HEK293 (cell line): ENCODE measurements around the gene PKNOX1.
A peak's percentile ranks its signal among the peaks of the same experiment; 100 is the strongest.

Experiments used
- CTCF ChIA-PET: fragments of 350-600 bp; formaldehyde crosslinking; extraction: SDS; loops from one replicate; lab custom pipeline; 2021; ENCODE audit warnings: antibody characterized with exemption; lab: Yijun Ruan, JAX
- POLR2A ChIA-PET: fragments of 300-600 bp; formaldehyde crosslinking; extraction: SDS; loops from one replicate; lab custom pipeline; 2020; ENCODE audit warnings: antibody characterized with exemption, inconsistent platforms; lab: Yijun Ruan, JAX
- H3K27ac ChIP-seq: fragments of 200-500 bp; sonication (Bioruptor generic); 2 replicates; pipeline ENCODE4 v1.5.1; 2014; ENCODE audit warnings: low read depth, low read length, control low read depth, inconsistent platforms; ENCODE audit errors: extremely low read depth
- H3K36me3 ChIP-seq, 2 experiments: fragments of 200-500 bp in 1 of 2; sonication (Bioruptor generic) in 1 of 2; 1 replicate in 1 of 2; 2 replicates in 1 of 2; pipeline ENCODE4 v1.5.1; 2014 to 2017; ENCODE audit warnings: inconsistent platforms in 2 of 2, low read length in 2 of 2; ENCODE audit not compliant: control insufficient read depth in 2 of 2, insufficient read depth in 1 of 2
- H3K4me1 ChIP-seq: fragments of 200-500 bp; sonication (Bioruptor generic); 2 replicates; pipeline ENCODE4 v1.5.1; 2014; ENCODE audit warnings: mild to moderate bottlenecking, low read length, inconsistent platforms; ENCODE audit not compliant: control insufficient read depth, insufficient read depth
- H3K4me3 ChIP-seq: 2 replicates; pipeline ENCODE4 v1.5.1; 2011; ENCODE audit warnings: low read depth, mild to moderate bottlenecking, control low read depth, low read length, moderate library complexity
- H3K9me3 ChIP-seq: fragments of 200-500 bp; sonication (Bioruptor generic); 2 replicates; pipeline ENCODE4 v1.5.1; 2014; ENCODE audit warnings: low read depth, low read length, inconsistent platforms; ENCODE audit not compliant: control insufficient read depth, insufficient read depth
- ELK4 ChIP-seq: IDR thresholded peaks from 2 replicates; pipeline ENCODE4 v1.6.1; 2011; ENCODE audit warnings: mild to moderate bottlenecking, low read depth, low read length, borderline replicate concordance
- KLF8 ChIP-seq: fragments of 450-650 bp; formaldehyde crosslinking; IDR thresholded peaks from 2 replicates; pipeline ENCODE4 v1.5.1; 2016; ENCODE audit warnings: missing biosample characterization, missing genetic modification characterization
- RBAK ChIP-seq: fragments of 450-650 bp; formaldehyde crosslinking; IDR thresholded peaks from 2 replicates; pipeline ENCODE4 v1.5.1; 2016; ENCODE audit warnings: missing biosample characterization, missing genetic modification characterization
- SP2 ChIP-seq: fragments of 450-650 bp; formaldehyde crosslinking; IDR thresholded peaks from 2 replicates; pipeline ENCODE4 v1.5.1; 2016; ENCODE audit warnings: missing biosample characterization, missing genetic modification characterization
- WT1 ChIP-seq: fragments of 450-650 bp; formaldehyde crosslinking; IDR thresholded peaks from 2 replicates; pipeline ENCODE4 v1.5.1; 2016; ENCODE audit warnings: missing biosample characterization, missing genetic modification characterization
- ZBTB1 ChIP-seq: fragments of 450-650 bp; formaldehyde crosslinking; IDR thresholded peaks from 2 replicates; pipeline ENCODE4 v1.5.1; 2016; ENCODE audit warnings: missing biosample characterization, missing genetic modification characterization
- ZBTB21 ChIP-seq: fragments of 450-650 bp; formaldehyde crosslinking; IDR thresholded peaks from 2 replicates; pipeline ENCODE4 v1.5.1; 2017; ENCODE audit warnings: missing biosample characterization, missing genetic modification characterization
- ZNF239 ChIP-seq: fragments of 450-650 bp; formaldehyde crosslinking; IDR thresholded peaks from 2 replicates; pipeline ENCODE4 v1.5.1; 2016; ENCODE audit warnings: missing biosample characterization, missing genetic modification characterization
- ZNF394 ChIP-seq: fragments of 450-650 bp; formaldehyde crosslinking; IDR thresholded peaks from 2 replicates; pipeline ENCODE4 v1.5.1; 2016; ENCODE audit warnings: missing biosample characterization, missing genetic modification characterization, mild to moderate bottlenecking, moderate library complexity, borderline replicate concordance
- ZNF530 ChIP-seq: fragments of 450-650 bp; formaldehyde crosslinking; IDR thresholded peaks from 2 replicates; pipeline ENCODE4 v1.5.1; 2016; ENCODE audit warnings: low read depth, missing biosample characterization, missing genetic modification characterization
- ZNF571 ChIP-seq: fragments of 450-650 bp; formaldehyde crosslinking; IDR thresholded peaks from 2 replicates; pipeline ENCODE4 v1.5.0; 2017; ENCODE audit warnings: missing biosample characterization, missing genetic modification characterization
- ZNF629 ChIP-seq: fragments of 450-650 bp; formaldehyde crosslinking; IDR thresholded peaks from 2 replicates; pipeline ENCODE4 v1.5.1; 2017; ENCODE audit warnings: missing biosample characterization, missing genetic modification characterization
- ZXDB ChIP-seq: fragments of 450-650 bp; formaldehyde crosslinking; IDR thresholded peaks from 2 replicates; pipeline ENCODE4 v1.5.1; 2016; ENCODE audit warnings: missing biosample characterization, missing genetic modification characterization
- TF ChIP-seq, protein P1 (sequence below): fragments of 450-650 bp; formaldehyde crosslinking; IDR thresholded peaks from 2 replicates; pipeline ENCODE4 v1.5.1; 2016; ENCODE audit warnings: missing biosample characterization, missing genetic modification characterization
- TF ChIP-seq, protein P2 (sequence below): fragments of 450-650 bp; formaldehyde crosslinking; IDR thresholded peaks from 2 replicates; pipeline ENCODE4 v1.5.1; 2016; ENCODE audit warnings: missing biosample characterization, missing genetic modification characterization

PKNOX1 gene

DNA sequence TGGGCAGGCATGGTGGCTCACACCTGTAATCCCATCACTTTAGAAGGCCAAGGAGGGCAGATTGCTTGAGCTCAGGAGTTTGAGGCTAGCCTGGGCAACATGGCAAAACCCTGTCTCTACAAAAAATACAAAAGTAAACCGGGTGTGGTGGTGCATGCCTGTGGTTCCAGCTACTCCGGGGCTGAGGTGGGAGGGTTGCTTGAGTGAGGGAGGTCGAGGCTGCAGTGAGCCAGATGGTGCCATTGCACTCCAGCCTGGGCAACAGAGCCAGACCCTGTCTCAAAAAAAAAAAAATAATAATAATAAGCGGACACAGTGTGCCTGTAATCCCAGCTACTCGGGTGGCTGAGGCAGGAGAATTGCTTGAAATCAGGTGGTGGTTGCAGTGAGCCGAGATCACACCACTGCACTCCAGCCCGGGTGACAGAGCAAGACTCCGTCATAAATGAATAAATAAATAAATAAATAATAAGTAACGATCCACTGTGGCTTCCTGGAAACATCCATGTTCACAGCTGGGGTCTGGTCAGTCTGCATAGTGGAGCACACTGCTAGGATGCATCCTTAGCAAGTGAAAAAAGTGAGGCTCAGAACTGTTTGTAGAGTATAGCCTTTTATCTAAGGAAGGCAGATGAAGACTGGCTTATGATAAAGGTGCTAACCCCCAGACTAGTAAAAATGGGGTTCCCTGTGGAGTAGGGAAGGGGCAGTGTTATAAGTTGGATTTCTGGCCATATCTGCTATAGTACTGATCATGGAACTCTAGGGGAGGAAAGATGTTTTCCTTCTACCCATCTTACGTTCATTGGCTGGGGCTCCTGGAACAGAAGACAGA, 15.7 kb downstream of the PKNOX1 start:
- CTCF ChIA-PET: interaction anchor here (0.6 kb wide), 1 partner anchor 364 kb away, joined by 4 read pairs; no protein-coding TSS in a partner anchor
- Histone ChIP-seq H3K4me1 (no peaks in the 10 kb centered on the region), H3K9me3 (no peaks in the 10 kb centered on the region), H3K36me3 (no peaks in the 10 kb centered on the region; a peak in 1 of 3 replicates), H3K27ac (no peak overlapping the region), H3K4me3 (no peak overlapping the region)
- POLR2A ChIA-PET: interaction anchor here (2.0 kb wide), 1 partner anchor 13 kb away, joined by 4 read pairs; no protein-coding TSS in a partner anchor
- TF ChIP-seq ZXDB (tag by site-specific recombination) (0 out of 2 replicates have a peak, but pooled peaks have one; percentile 36), ZNF394 (tag by site-specific recombination) (peak; percentile 54; the same call in 1 of the 2 replicates), ZNF239 (tag by site-specific recombination) (no peak)

GRCh38 chr21:42991992-42992740, 17.8 kb downstream of the PKNOX1 start:
- no peak for TF ChIP-seq SP2 (tag by site-specific recombination)
- TF ChIP-seq ELK4: no peak
- TF ChIP-seq ZBTB21 (tag by site-specific recombination): no peak
- TF ChIP-seq, protein P1, sequence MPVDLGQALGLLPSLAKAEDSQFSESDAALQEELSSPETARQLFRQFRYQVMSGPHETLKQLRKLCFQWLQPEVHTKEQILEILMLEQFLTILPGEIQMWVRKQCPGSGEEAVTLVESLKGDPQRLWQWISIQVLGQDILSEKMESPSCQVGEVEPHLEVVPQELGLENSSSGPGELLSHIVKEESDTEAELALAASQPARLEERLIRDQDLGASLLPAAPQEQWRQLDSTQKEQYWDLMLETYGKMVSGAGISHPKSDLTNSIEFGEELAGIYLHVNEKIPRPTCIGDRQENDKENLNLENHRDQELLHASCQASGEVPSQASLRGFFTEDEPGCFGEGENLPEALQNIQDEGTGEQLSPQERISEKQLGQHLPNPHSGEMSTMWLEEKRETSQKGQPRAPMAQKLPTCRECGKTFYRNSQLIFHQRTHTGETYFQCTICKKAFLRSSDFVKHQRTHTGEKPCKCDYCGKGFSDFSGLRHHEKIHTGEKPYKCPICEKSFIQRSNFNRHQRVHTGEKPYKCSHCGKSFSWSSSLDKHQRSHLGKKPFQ (tag by site-specific recombination): peak; percentile 63; the same call in 1 of the 2 replicates
- TF ChIP-seq KLF8: no peak
- TF ChIP-seq, protein P2, sequence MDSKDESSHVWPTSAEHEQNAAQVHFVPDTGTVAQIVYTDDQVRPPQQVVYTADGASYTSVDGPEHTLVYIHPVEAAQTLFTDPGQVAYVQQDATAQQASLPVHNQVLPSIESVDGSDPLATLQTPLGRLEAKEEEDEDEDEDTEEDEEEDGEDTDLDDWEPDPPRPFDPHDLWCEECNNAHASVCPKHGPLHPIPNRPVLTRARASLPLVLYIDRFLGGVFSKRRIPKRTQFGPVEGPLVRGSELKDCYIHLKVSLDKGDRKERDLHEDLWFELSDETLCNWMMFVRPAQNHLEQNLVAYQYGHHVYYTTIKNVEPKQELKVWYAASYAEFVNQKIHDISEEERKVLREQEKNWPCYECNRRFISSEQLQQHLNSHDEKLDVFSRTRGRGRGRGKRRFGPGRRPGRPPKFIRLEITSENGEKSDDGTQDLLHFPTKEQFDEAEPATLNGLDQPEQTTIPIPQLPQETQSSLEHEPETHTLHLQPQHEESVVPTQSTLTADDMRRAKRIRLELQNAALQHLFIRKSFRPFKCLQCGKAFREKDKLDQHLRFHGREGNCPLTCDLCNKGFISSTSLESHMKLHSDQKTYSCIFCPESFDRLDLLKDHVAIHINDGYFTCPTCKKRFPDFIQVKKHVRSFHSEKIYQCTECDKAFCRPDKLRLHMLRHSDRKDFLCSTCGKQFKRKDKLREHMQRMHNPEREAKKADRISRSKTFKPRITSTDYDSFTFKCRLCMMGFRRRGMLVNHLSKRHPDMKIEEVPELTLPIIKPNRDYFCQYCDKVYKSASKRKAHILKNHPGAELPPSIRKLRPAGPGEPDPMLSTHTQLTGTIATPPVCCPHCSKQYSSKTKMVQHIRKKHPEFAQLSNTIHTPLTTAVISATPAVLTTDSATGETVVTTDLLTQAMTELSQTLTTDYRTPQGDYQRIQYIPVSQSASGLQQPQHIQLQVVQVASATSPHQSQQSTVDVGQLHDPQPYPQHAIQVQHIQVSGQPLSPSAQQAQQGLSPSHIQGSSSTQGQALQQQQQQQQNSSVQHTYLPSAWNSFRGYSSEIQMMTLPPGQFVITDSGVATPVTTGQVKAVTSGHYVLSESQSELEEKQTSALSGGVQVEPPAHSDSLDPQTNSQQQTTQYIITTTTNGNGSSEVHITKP: peak; percentile 60
- TF ChIP-seq ZNF571 (tag by site-specific recombination): no peak
- no peak for TF ChIP-seq WT1
- no peak for TF ChIP-seq RBAK (tag by site-specific recombination)
- TF ChIP-seq ZNF629 (tag by site-specific recombination): peak; percentile 18; the same call in 1 of the 2 replicates
- no peak for TF ChIP-seq ZNF394 (tag by site-specific recombination)
- no peak for TF ChIP-seq ZBTB1 (tag by site-specific recombination)
- no peak for TF ChIP-seq ZNF530 (tag by site-specific recombination)
- Histone ChIP-seq H3K9me3 (no peaks in the 10 kb centered on the region), H3K36me3 (no peaks in the 10 kb centered on the region; a peak in 1 of 3 replicates), H3K4me3 (no peak overlapping the region), H3K27ac (no peak overlapping the region), H3K4me1 (no peaks in the 10 kb centered on the region)
- POLR2A ChIA-PET: interaction anchor here (0.5 to 2.0 kb wide), 6 partner anchors 9 to 737 kb away, joined by 3 to 23 read pairs (median 5); partner anchors contain the start of gene PKNOX1
- CTCF ChIA-PET: no interaction called here
